MG63 (cell line): ENCODE data around the gene SERPINB2. TPM values are rescaled to one million over a fixed set of nuclear protein-coding genes. Genes with fewer than 3 reads are reported as not detected.

Experiments used
- DNase-seq: peaks from one replicate; pipeline ENCODE4 v3.0.0-alpha.2; 2020
- H3K27me3 ChIP-seq: fragments of 250-450 bp; sonication (Bioruptor Pico); 2 replicates; pipeline ENCODE4 v1.5.1; 2020; ENCODE audit warnings: mild to moderate bottlenecking, moderate library complexity
- H3K36me3 ChIP-seq: fragments of 250-450 bp; sonication (Bioruptor Pico); 2 replicates; pipeline ENCODE4 v1.5.1; 2020; ENCODE audit warnings: mild to moderate bottlenecking, moderate library complexity
- H3K4me3 ChIP-seq: fragments of 250-450 bp; sonication (Bioruptor Pico); 2 replicates; pipeline ENCODE4 v1.5.1; 2020; ENCODE audit warnings: mild to moderate bottlenecking, moderate library complexity
- H3K9me3 ChIP-seq: fragments of 250-450 bp; sonication (Bioruptor Pico); 2 replicates; pipeline ENCODE4 v1.5.1; 2020; ENCODE audit warnings: mild to moderate bottlenecking, moderate library complexity
- total RNA-seq: library from RNA; depleted of rRNA; stranded (reverse); fragments of >200 nt; shearing (Covaris generic); gene quantifications from 2 replicates; pipeline ENCODE4 v1.2.3, GENCODE V29; 2014; ENCODE audit warnings: low replicate concordance; rRNA removed

SERPINB2 gene
- total RNA-seq, result not detected in 2 replicates

- Histone ChIP-seq H3K9me3 (no peaks in the 10 kb centered on the region), H3K4me3 (no peak within 1 kb of the TSS), H3K27me3 (no peaks in the 10 kb centered on the region), H3K36me3 (no peaks in the 10 kb centered on the region)
- no peak for DNase-seq
Measured at GRCh38 chr18:63887424-63887823, at the start of gene SERPINB2. TSS of gene SERPINB2 (plus strand) at chr18:63887705. CDS start at chr18:63891445, 3,740 bp downstream.

- H3K4me3 ChIP-seq, result no peak overlapping the region
- H3K36me3 ChIP-seq, result no peaks in the 10 kb centered on the region
- no peaks in the 10 kb centered on the region for H3K9me3 ChIP-seq
Measured at GRCh38 chr18:63843008-63843407, 44.5 kb upstream of the SERPINB2 start.

GRCh38 chr18:63844254-63844653 lies 43.3 kb upstream of the SERPINB2 start:
- DNase-seq, result no peak
- Histone ChIP-seq H3K27me3 (peaks cover 3% of the 10 kb centered on the region), H3K36me3 (no peaks in the 10 kb centered on the region), H3K4me3 (no peak overlapping the region), H3K9me3 (no peaks in the 10 kb centered on the region)

More at GRCh38 chr18:63843008-63843407, 44.5 kb upstream of the SERPINB2 start:
- peaks cover 3% of the 10 kb centered on the region for H3K27me3 ChIP-seq
- DNase-seq, result no peak

GRCh38 chr18:63848159-63848558 lies 39.3 kb upstream of the SERPINB2 start:
- Histone ChIP-seq H3K9me3 (no peaks in the 10 kb centered on the region), H3K27me3 (peaks cover 7% of the 10 kb centered on the region), H3K36me3 (no peaks in the 10 kb centered on the region), H3K4me3 (no peak overlapping the region)
- DNase-seq, result no peak

GRCh38 chr18:63850020-63850419 lies 37.5 kb upstream of the SERPINB2 start:
- H3K36me3 ChIP-seq, result no peaks in the 10 kb centered on the region
- DNase-seq, result no peak
- H3K9me3 ChIP-seq, result no peaks in the 10 kb centered on the region
- no peak overlapping the region for H3K4me3 ChIP-seq
- H3K27me3 ChIP-seq, result peaks cover 6% of the 10 kb centered on the region

GRCh38 chr18:63850636-63851035 lies 36.9 kb upstream of the SERPINB2 start:
- Histone ChIP-seq H3K4me3 (no peak overlapping the region), H3K9me3 (no peaks in the 10 kb centered on the region), H3K36me3 (no peaks in the 10 kb centered on the region), H3K27me3 (peaks cover 4% of the 10 kb centered on the region; the same call in 1 of the 2 replicates)
- DNase-seq, result no peak

GRCh38 chr18:63858456-63858855 lies 29.0 kb upstream of the SERPINB2 start:
- Histone ChIP-seq H3K36me3 (no peaks in the 10 kb centered on the region), H3K9me3 (no peaks in the 10 kb centered on the region), H3K4me3 (no peak overlapping the region)

GRCh38 chr18:63859781-63860475 lies 27.6 kb upstream of the SERPINB2 start:
- H3K9me3 ChIP-seq, result no peaks in the 10 kb centered on the region
- no peak overlapping the region for H3K4me3 ChIP-seq
- no peaks in the 10 kb centered on the region for H3K36me3 ChIP-seq
- no peaks in the 10 kb centered on the region for H3K27me3 ChIP-seq
- DNase-seq, result no peak

More at GRCh38 chr18:63858456-63858855, 29.0 kb upstream of the SERPINB2 start:
- H3K27me3 ChIP-seq, result no peaks in the 10 kb centered on the region
- DNase-seq, result no peak

- Histone ChIP-seq H3K9me3 (no peaks in the 10 kb centered on the region), H3K36me3 (no peaks in the 10 kb centered on the region), H3K4me3 (no peak overlapping the region), H3K27me3 (no peaks in the 10 kb centered on the region)
- no peak for DNase-seq
Measured at GRCh38 chr18:63860531-63860930, 27.0 kb upstream of the SERPINB2 start.

GRCh38 chr18:63867368-63868125 lies 20.0 kb upstream of the SERPINB2 start:
- DNase-seq, result no peak
- no peak overlapping the region for H3K4me3 ChIP-seq
- H3K9me3 ChIP-seq, result no peaks in the 10 kb centered on the region
- no peaks in the 10 kb centered on the region for H3K36me3 ChIP-seq
- H3K27me3 ChIP-seq, result no peaks in the 10 kb centered on the region

GRCh38 chr18:63868546-63868945 lies 19.0 kb upstream of the SERPINB2 start:
- H3K4me3 ChIP-seq, result no peak overlapping the region
- H3K36me3 ChIP-seq, result no peaks in the 10 kb centered on the region
- DNase-seq, result no peak
- no peaks in the 10 kb centered on the region for H3K27me3 ChIP-seq
- no peaks in the 10 kb centered on the region for H3K9me3 ChIP-seq

- peak; percentile 56 for DNase-seq
- H3K4me3 ChIP-seq, result no peak overlapping the region
- no peaks in the 10 kb centered on the region for H3K27me3 ChIP-seq
Measured at GRCh38 chr18:63869374-63869773, 18.1 kb upstream of the SERPINB2 start.

GRCh38 chr18:63869851-63870250 lies 17.7 kb upstream of the SERPINB2 start:
- peak; percentile 1 for DNase-seq
- no peak overlapping the region for H3K4me3 ChIP-seq

More at GRCh38 chr18:63869374-63869773, 18.1 kb upstream of the SERPINB2 start:
- Histone ChIP-seq H3K36me3 (no peaks in the 10 kb centered on the region), H3K9me3 (no peaks in the 10 kb centered on the region)

GRCh38 chr18:63871836-63872235 lies 15.7 kb upstream of the SERPINB2 start:
- Histone ChIP-seq H3K27me3 (no peaks in the 10 kb centered on the region), H3K4me3 (no peak overlapping the region), H3K36me3 (no peaks in the 10 kb centered on the region), H3K9me3 (no peaks in the 10 kb centered on the region)
- no peak for DNase-seq

More at GRCh38 chr18:63869851-63870250, 17.7 kb upstream of the SERPINB2 start:
- no peaks in the 10 kb centered on the region for H3K36me3 ChIP-seq
- H3K27me3 ChIP-seq, result no peaks in the 10 kb centered on the region
- no peaks in the 10 kb centered on the region for H3K9me3 ChIP-seq

GRCh38 chr18:63872586-63872985 lies 14.9 kb upstream of the SERPINB2 start:
- Histone ChIP-seq H3K36me3 (no peaks in the 10 kb centered on the region), H3K4me3 (no peak overlapping the region), H3K27me3 (no peaks in the 10 kb centered on the region), H3K9me3 (no peaks in the 10 kb centered on the region)
- no peak for DNase-seq

GRCh38 chr18:63878343-63878742 lies 9.2 kb upstream of the SERPINB2 start:
- Histone ChIP-seq H3K36me3 (no peaks in the 10 kb centered on the region), H3K9me3 (no peaks in the 10 kb centered on the region), H3K27me3 (no peaks in the 10 kb centered on the region), H3K4me3 (no peak overlapping the region)
- no peak for DNase-seq

GRCh38 chr18:63878925-63879324 lies 8.6 kb upstream of the SERPINB2 start:
- no peaks in the 10 kb centered on the region for H3K9me3 ChIP-seq
- no peak overlapping the region for H3K4me3 ChIP-seq
- no peaks in the 10 kb centered on the region for H3K27me3 ChIP-seq
- no peaks in the 10 kb centered on the region for H3K36me3 ChIP-seq
- no peak for DNase-seq
